Stimulated activated CD4-positive, alpha-beta T cell treated with anti-CD3 and anti-CD28 coated beads, Interleukin-12 subunit alpha, Interleukin-12 subunit beta, amount 100 ng/mL, for 4 hours (primary cell): Measurements from ENCODE around the gene MAD2L1.

Experiments
- DNase-seq: peaks from one replicate; pipeline ENCODE4 v3.0.0-alpha.2; 2020

Gene MAD2L1

DNA sequence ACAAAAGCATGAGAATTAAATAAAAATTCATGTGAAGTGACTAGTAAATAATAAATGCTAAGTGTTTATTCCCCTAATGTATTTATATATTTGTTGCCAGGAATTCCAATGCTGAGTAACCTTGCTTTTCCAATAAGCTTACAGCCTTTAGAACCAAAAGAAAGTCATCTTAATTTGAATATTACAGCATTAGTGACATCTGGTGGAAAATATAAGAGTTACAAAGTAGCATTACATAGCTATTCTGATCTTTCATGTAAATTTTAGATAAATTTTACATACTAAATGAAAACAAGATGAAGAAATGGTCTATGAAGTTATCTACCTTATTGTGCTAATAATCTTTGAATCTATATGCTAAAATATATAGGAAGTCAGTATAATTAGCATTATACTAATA lies 10.4 kb downstream of the MAD2L1 start:
- no peak for DNase-seq

DNA sequence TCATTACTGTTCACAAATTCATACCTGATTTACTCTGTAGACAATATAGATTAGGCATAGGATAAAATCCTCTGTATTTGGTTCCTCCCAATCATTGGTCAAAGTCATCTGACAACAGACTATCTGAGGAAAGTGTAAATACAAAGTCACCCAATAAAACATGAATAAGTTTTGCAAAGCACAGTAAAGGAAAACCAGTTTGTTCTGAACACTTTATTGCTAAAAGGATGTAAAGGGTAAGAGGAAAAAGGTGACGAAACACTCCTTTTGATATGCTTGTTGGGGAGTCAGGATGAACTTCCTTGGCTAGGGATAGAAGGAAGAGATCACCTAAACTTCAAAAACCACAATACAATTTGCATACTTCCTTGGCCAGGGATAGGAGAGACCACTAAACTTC lies 10.9 kb downstream of the MAD2L1 start:
- no peak for DNase-seq

DNA sequence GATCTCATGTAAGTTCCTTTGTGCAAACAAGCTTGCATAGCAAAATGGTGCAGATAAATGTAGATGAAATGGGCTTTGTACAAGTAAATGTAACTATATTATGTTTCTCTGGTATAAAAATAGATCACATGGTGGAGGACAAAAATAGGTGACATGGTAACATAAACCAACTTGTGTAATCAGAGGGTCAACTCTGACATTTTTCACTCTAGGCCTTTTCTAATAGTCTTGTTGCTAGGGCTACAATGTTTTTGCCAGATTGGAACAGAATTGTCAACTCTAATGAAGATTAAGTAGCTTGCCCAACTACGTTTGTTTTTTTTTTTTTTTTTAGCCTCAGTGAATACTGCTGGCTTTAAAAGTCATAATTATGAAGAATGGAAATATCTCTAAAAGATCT lies 11.5 kb downstream of the MAD2L1 start:
- DNase-seq, result no peak

DNA sequence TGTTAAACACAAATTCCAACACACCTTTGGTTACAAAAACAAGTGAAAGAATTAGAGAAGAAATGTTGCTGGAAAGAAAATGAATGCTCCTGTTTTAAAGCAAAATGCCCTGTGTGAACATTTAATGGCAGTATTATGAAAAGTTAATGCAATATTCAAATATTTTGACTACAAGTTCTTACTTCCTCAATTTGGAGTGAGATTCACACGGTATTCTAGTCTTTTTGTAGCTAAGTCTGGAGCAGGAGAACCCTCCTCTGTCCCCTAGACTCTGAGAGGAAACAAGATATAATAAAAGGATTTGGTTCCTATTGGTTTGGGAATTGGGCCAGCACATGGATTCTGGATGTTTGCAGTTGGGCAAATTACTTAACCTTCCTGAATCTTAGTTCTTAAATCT lies 12.7 kb downstream of the MAD2L1 start:
- DNase-seq, result no peak

DNA sequence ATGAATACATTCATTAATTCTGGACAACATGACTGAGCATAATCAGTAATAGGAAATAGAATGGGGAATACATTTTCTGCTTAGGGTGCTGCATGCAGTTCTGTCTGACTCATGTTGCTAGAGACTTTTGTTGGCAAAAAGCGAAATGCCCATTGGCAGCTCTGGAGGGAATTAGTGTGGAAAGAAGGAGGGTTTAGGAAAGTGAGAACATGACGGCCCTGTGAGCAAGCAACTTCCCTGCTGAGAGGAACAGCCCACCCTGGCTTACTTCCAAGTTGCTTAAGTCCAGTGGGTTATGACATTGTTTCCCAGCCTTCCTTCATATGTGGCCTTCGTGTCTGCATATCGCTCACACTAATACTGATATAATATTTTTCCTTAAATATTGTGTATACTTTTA lies 13.8 kb downstream of the MAD2L1 start:
- DNase-seq, result no peak

DNA sequence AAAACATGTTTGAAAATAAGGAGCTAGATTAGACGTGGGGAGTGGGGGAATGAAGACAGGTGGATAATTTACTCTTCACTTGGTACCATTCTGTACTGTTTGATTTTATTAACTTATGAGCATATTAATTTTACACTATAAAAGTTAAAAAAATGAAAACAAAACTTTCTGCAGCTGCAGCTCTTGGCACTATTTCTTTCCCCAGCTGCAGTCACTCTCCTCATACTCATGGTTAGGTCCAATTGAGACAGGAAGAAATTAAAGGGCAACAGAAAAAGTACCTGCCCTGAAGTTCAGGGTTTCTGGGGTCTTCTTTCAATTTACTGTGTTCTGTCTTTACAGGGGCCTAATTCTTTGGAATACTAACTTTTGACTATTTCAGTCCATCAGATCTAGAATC lies 15.4 kb downstream of the MAD2L1 start:
- no peak for DNase-seq

DNA sequence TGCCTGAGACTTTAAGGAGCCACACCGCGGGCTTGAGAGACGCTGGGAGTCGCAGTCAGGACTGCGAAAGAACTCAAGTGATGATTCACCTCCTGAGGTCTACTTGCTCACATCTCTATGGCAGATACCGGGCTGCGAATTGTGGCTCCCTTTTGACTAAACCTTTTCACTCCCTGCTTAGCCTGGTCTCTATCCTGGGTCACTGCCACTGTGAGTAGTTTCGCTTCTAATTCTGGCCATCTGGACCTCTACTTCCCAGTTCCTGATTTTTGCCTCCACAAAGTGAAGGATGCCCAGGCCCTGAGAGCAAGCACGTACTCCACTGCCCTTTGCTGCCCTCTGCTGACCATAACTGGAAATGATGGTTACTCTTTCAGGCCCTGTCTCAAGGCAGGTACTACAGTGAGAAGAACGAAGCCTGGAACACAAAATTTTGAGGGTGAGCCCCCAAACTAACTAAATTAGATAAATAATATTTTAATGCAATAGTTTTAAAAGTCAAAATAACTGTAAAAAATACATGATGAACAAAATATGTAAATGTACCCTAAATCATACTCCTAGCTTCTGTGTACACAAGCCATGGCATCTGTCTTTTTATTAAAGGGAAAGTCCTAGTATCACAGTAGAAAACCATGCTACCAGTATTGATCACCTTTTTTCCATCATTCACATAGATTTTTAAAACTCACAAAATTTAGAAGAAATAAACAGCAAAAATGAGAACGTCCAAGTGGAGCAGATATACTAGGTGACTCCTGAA lies 16.7 kb downstream of the MAD2L1 start:
- DNase-seq, result peak; percentile 61

DNA sequence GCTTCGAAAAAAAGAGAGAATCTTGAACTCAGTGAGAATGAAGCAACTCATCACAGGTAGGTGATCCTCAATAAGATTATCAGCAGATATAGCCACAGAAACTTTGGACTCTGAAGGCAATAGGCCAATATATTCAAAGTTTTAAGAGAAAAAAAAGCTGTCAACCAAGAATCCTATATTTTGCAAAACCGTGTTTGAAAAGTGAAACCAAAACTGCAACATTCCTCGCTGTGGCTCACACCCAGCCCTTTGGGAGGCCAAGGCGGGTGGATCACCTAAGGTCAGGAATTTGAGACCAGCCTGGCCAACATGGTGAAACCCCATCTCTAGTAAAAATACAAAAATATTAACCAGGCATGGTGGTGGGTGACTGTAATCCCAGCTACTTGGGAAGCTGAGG lies 22.8 kb downstream of the MAD2L1 start:
- no peak for DNase-seq

DNA sequence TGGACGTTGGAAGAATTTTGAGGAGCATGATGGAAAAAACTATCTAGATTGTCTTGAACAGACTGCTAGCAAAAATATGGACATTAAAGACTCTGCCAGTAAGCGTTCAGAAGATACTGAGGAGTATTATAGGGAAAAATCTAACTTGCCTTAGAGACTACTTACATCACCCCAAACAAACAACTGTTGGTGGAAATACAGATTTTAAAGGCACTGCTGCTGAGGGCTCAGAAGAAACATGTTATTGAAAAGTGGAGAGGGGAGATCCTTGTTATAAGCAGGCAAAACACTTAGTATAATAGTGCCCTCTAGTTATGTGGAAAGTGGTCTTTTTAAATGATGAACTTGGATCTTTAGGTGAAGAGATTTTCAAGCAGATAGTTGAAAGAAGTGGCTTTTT lies 29.2 kb downstream of the MAD2L1 start:
- no peak for DNase-seq

DNA sequence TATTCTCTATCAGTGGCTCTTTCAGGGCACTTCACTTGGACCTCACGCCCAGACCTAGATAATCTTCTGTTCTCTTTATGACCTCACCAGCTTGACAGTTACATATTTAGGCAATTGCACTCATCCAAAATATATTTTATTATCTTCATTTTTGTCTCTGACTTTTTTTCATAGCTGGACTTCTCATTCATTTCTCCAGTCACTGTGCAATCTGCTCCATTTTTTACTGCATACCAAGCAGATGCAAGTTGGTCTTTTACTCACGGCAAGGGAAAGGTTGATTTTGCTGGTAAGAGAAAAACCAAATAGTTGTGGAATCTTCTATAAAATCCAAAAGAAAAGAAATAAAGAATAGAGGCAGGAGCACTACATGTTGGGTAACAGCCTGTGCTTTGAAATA lies 31.7 kb downstream of the MAD2L1 start:
- no peak for DNase-seq

DNA sequence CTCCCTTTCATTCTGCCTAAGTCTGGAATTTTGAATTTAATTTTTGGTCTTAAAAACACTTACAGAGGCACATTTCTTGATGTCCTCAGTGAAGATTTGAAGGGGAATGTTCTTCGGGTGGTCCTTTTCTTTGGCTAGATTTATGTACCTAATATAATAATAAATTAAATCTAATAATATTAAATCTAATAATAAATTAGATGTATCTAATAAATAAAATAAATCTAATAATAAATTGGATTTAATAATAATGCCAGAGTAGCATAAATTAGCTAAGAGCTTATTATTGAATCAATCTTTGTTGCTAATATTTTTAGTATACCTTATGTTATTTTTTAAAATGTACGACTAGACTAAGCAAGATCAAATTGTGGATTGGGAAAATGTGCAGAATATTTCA lies 39.8 kb downstream of the MAD2L1 start:
- DNase-seq, result no peak

DNA sequence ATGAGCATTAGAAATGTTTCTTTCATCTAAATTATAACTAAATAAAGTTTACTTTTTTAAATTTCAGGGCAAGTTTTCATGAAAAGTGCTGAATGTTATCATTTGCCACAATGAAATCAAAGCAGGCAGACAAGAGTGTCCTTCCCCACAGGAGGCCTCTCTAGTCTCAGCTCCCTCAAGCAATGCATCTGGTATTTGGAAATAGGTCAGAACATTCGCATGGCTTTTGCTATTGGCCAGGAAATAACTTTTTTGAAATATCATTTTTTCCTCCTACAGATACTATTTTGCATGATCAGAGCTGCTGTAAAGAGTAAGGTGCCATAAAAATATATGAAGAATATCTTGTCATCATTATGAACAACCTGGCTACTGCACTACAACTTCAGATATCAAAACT lies 41.1 kb downstream of the MAD2L1 start:
- DNase-seq, result no peak

DNA sequence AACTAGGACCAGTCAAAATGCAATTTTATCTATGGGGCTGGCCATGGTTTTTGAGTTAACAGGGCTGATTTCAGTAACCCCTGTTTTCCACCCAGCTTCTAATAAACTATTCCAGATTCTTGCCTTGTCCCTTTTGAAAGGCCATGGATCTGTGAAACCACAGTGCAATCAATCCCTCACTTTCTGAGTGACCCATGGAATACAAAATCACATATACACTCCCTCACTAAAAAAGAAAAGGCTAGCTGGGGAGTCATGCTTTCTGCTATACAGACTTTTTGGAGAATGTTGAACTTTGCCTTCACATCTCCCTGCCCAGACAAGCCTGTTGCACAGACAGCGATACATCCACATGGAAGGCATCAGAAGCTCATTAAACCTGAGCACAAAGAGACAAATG lies 47.9 kb downstream of the MAD2L1 start:
- no peak for DNase-seq

DNA sequence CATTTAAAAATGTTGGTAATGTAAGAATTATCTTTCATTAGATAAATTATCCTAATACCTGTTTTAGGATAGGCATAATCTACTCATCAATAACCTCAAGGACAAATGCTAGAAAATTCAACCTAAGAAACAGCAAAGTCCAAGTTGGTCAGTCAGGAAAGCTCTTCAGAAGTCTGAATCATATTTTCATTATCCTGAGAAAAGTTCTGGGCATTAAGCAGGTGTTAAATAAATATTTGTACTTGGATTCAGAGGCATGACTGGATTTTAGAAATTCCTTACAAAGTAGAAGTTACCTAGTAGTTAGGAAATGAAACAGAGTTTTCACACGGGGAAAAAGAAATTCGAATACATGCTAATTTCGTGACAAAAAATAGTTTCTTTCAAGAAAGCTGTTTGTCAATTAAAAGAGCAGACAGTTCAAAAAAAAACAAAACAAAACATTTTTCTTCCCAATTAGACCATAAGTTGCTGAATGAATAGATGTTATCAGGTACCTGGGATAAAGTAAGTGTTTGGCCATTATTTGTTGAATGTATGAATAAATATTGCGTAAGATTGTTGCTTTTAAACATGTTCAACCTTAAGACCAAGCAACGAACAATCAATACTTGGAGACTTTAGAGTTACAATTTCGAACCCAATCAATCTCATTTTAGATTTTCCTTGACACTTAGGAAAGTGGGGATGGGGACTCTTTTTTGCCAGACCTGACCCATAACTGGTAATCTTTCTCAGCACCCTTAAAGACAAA lies 48.5 kb downstream of the MAD2L1 start:
- no peak for DNase-seq

DNA sequence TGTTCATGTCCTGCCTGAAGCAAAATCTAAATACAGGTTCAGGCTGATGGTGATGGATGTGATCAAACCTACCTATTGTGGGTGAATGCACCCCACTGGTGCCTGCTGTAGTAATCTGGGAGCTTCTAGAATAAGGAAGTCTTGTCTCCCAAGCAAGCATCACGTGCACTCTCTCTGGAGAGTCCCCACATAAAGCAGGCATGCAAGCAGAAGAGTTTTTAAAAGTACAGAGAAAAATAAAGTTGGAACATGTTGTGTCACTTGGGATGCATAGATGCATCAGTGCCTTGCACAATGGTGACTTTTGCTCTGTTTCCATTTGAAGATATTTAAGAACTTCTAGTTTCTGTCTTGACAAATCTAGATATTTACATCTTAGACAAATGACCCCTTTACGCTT lies 54.9 kb downstream of the MAD2L1 start:
- DNase-seq, result no peak

DNA sequence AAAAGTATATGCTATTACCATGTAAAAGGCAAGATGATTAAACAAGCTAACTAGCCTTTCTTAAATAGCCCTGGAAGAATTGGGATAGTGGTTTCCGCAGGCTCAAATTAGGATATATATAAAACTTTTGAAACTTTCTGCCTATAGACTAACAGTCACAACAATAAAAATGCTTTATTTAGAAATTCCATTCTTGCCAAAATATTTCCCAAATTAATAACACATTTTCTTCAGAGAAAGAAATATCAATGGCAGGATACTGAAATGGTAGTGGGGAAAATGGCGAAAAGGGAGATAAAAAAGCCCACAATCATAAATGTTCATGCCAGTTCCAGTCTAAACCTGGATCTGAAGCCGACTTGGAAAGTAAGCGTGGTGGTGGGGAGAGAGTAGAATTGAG lies 56.0 kb downstream of the MAD2L1 start:
- DNase-seq, result no peak

DNA sequence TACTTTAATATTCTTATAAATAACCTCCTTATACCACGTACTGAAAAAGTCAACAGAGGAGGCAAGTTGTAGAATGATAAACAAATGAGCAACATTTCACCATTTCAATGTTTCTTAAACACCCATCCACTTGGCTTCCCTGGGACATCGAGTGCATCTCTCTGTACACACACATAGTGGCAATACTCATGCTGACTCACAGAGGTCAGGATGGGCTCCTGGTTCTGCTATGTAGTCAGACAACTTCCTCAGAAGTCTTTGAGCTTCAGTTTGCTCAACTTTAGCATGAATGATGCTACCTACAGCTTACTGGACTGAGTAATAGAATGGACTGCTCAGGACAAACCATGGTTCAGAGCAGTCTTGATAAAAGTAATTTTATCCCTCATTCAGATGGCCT lies 56.9 kb downstream of the MAD2L1 start:
- DNase-seq, result no peak

DNA sequence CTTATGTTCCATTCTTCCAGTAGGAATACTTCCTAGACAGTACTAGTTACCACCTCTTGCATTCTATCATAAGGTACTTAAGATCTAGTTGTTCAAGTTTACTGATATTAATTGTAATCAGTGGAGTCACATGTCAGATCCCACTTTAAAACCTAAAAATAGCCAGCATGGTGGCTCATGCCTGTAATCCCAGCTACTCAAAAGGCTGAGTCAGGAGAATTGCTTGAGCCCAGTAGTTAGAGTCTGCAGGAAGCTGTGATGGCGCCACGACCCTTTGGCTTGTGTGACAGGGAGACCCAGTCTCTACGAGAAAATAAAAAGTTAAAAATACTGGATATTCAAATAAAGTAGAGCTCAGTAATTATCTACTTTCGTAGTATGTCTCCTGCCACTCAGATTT lies 57.7 kb downstream of the MAD2L1 start:
- no peak for DNase-seq

DNA sequence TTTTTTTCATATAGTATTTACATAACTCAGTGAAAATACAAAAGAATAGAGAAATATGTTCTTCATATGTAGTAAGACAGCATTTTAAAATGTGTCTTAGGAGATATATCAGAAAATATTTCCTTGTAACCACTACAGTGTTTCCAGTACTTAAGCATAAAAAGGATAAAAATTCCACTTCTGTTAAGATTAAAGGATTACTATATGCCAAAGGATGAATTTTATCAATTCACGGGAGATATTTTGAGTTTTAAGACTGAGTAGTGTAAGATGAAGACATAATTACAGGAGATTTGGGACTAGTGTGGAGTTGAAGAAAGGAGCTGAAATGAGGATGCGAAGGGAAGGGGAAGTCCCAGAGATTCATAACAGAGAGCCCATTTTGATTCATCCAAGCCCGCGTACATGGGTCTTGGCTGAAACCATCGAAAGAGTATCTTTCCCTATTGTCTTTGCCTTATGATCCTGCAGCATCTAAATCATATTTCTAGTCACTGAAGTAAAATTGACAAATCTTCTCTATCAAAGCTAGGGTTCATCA lies 58.7 kb downstream of the MAD2L1 start:
- DNase-seq, result no peak

DNA sequence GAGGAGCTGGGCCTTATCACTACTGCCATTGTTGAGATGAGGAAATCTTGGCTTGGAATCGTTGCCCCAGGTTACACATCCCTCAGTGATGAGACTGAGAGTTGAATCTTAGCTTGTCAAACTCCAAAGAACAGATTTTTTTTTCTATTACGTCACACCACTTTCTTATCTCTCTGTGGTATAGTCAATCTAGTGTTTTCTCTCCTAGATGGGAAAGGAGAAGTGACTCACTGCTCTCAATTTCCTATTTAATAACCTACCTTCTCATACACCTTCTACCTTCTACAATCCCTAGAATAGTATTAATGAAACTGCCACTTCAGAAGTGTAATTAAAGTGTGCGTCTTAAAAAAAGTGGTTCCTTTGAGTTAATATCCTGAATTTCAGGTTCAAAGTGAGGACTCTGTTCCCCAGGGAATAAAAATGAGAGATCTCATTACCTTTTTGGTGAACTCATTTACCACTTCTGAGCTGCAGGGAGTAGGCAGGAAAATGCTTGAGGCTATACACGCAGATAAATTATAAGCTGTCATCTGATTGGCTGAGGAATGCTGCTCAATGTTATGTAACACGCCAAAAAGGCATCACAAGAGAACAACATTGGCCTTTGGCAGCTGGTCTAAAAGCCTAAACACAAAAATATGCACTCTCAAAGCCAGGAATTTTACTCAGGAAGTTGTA lies 59.3 kb downstream of the MAD2L1 start:
- no peak for DNase-seq
